ENCODE data around the gene CACNA1C.
"Not testable (repeated sequence)": the region's sequence is repeated elsewhere in the genome, so short reads cannot be mapped to it uniquely, and the experiment has no call there.

CACNA1C gene

GRCh38 chr12:2113119-2113912, 60.5 kb downstream of the CACNA1C start:
- no peak for DNase-seq

GRCh38 chr12:2114071-2114470, 61.3 kb downstream of the CACNA1C start:
- DNase-seq: no peak

DNA sequence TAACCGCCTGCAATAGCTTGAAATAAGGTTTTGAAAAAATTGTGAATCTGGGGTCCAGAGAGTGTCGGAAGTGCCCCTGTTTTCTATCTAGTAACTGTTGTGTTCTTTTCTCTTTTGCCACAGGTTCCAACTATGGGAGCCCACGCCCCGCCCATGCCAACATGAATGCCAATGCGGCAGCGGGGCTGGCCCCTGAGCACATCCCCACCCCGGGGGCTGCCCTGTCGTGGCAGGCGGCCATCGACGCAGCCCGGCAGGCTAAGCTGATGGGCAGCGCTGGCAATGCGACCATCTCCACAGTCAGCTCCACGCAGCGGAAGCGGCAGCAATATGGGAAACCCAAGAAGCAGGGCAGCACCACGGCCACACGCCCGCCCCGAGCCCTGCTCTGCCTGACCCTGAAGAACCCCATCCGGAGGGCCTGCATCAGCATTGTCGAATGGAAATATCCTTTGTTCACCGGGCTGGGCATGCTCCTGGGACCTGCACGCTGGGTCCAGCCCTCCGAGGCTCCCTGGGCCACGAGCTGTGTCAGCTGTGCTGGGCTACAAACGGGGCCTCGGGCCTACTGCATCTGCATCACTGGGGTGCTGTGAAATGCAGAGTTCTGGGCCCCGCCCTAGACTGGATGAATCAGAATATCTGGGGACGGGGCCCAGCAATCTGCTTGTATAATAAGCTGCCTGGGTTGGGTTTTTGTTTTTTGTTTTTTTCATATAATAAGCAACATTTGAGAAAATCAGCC, 62.5 kb downstream of the CACNA1C start:
- DNase-seq: no peak

DNA sequence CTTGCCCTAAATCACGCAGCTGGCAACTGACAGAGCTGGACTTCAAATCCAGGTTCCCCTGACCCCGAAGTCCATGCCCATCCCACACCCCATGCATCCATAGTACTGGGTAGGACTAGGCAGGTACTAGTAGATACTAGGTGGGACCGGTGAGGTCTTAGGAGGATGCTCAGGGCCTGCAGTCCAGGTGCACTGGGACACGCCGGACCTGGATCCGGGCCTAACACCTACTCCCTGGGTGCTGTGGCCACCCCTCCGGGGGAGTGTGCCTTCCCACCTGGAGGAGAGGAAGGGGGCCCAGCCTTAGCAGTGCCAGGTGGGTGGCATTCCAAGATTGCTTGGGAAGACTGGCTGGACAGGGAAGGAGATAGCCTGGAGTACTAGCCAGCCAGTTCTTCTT, 64.8 kb downstream of the CACNA1C start:
- no peak for DNase-seq

DNA sequence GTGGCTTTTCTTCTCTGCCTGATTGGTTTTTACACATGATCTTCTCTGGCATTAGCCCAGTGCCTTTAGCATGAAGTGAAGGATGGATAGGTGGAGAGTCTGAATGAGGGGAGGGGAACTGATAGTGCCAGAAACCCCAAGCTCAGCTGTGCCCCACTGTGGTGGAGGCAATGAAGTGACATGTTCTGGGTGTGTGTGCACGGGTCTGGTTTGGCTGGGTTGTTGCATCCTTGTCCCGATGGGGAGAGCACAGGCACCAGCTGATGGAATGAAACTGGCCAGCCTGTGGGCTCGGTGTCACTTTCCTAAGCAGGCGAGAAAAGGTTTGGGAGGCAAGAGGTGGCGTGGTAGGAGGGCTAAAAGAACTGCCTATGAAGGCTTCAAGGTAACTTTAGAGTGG, 65.3 kb downstream of the CACNA1C start:
- DNase-seq: no peak

GRCh38 chr12:2118481-2119255, 65.9 kb downstream of the CACNA1C start:
- DNase-seq: no peak

DNA sequence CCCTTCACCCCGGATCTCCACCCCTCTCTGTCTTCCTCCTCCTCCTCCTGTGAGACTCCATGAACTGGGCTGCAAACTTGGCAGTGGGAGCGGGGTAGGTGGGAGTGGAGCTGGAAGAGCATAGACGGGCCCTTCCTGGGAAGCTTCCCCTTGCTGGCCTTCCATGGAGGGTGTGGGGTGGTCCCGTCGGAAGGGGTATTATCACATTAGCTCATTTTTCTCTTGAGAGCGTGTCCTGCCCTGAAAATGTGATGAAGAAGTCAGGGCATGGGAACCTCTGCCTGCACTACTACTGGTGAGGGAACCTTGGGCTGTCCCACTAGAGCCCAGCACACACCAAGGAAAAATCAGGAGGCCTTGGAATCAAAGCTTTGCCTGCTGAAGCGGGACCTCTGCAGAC, 66.5 kb downstream of the CACNA1C start:
- no peak for DNase-seq

DNA sequence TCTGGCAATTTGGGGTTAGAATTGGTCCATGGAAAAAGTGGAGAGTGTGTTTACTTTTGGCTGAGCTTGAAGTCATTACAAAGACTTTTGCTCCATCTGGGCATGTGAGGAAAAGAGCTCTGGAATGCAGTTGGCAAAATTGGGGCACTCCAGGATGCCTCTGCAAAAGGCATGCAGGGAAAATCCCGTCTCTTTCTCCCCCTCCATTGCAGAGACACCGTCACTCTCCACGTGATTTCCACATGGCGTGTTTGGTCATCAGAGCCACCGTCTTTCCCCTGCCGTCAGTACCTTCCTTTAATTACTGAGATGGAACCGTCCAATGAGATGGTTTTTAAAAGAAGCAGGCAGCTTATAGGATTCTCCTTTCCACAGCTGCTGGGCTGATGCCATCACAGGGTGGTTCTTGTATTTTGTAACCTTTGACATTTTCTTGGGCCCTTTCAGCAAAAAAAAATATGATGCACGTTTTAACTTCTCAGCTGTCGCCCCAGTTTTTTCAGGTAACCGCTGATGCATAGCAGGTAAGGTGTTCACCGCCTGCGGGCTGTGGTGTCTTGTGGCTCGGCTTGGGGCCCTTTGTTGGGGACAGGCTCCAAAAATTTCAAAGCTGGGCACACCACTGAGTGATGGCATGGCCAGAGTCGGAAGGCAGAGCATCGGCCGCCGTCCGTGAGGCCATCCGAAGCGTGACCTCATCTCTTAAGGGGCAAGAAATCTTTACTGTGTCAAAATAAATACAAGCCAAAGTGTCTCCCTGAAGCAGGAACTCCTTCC, 68.4 kb downstream of the CACNA1C start:
- DNase-seq: no peak

DNA sequence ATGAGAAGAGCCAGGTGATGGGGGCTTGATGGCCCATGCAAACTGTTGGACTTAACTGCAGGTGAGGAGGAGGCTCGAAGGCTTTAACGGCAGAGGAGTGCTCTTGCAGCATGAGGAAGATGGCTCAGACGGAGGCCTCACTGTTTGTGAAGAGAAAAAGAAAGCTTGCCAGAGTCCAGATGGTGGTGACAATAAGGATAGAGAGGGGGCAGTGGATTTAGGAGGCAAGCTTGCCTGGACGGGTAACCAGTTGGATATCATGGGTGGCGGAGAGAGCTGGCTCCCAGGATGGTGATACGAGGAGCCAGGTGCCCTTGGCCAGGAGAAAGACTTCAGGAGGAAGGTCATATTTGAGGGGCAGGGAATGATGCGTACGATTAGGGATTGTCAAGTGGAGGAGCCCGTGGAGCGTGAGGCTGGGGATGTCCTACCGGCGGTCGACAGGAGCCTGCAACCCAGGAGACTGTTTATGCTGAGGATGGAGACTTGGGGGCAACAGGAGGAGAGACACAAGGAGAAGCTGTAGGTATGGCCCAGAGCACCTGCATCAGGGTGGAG, 71.8 kb downstream of the CACNA1C start:
- no peak for DNase-seq

- no peak for DNase-seq
Measured at GRCh38 chr12:2125651-2126522, 73.1 kb downstream of the CACNA1C start.

DNA sequence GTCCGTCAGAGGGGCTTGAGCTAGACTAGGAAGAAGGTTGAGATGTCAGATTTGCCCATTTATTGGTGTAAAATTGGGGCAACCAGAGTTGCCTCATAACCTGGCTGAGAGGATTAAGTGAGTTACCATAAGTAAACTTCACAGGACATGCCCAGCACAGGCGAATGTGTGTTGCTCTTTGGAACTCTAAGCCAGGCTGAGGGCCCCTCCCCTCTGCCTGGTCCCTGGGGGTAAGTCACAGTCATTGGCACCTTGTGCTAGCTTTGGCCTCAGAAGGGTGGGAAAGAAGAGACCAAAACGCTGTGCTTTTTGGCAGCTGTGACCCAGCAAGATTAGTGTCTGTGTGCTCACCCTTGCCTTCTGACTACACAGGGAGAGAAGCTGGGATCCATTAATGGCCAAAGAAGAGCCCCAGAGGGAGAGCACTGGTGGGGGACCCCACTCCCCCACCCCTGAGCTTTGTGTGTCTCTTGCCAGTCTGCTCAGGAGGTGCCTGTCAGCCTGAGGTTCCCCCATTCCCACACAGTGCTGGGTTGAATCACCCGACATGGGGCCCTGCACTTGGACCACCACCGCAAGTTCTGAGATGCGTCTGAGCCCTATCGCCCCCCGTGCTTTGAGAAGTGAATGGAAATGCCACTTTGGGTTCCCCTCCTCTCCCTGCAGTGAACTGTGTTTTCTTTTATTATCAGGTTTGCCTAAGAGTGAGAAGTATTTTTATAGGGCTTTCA, 74.1 kb downstream of the CACNA1C start:
- DNase-seq: no peak

GRCh38 chr12:2129076-2129475, 76.3 kb downstream of the CACNA1C start:
- DNase-seq: no peak

GRCh38 chr12:2135661-2136418, 83.1 kb downstream of the CACNA1C start:
- DNase-seq: not testable (repeated sequence)

- DNase-seq: no peak
Measured at GRCh38 chr12:2136901-2137300, 84.1 kb downstream of the CACNA1C start.

DNA sequence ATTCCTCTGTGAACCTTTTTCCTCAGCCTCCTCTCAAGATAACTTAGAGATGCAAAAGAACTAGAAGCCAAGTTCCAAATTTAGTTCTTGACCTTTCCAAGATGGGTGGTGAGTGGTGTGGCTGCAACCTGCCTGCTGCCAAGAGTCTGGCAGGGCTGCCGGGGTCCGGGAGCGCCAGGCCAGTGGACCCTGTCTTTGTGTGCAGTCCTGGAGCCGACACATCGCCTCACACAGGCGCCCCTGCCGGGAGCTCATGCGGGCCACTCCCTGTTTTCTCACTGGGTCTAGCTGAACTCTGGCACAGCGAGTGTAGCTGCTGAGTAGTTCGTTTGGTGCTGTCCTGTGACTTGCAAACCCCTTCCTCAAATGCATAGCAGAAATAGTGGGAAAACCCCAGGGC, 84.9 kb downstream of the CACNA1C start:
- no peak for DNase-seq

- no peak for DNase-seq
Measured at GRCh38 chr12:2138294-2138693, 85.5 kb downstream of the CACNA1C start.

DNA sequence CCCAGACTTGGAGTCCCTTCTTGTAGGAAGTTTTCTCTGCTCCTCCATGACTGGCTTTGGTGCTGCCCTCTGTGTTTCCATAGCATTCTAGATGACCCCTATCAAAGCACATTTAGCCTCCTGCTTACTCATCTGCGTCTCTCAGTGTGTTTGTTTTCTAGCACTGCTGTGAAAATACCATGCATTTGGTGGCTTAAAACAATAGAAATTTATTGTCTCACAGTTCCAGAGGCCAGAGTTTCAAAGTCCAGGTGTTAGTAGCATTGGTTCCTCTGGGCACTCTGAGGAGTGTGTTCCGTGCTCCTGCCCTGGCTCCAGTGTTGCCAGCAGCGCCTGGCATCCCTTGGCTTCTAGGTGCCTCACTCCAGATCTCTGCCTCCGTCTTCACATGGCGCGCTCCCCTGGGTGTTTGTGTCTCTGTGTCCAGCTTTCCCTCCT, 86.1 kb downstream of the CACNA1C start:
- DNase-seq: no peak

- no peak for DNase-seq
Measured at GRCh38 chr12:2139651-2140050, 86.9 kb downstream of the CACNA1C start.

DNA sequence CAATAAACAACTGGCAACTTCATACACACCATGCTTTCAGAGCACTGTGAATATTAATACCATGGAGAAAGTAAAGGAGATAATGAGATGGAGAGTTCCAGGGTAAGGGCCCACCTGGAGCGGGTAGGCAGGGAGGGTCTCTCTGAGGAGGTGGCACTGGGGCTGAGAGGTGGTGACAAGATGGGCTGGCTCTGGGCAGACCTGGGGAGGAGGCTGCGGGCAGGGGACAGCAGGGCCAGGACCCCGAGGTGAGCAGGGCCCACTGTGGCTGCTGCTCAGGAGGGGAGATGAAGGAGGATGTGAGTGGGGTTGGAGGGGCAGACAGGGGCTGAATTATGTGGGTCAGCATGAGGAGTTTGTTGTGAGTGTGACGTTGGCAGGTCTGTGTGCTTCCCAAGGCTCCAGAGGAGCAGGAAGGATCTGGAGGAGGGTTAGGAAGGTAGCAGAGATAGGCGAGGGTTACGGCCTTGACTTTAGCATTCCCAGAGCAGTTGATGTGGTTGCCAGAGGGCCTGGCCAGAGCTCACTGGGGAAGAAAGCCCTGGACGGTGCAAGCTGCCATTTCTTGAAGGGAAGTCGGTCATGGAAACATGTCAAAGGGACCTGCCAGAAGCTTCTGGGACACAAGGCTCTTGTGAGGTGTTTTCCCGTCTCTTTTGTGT, 88.2 kb downstream of the CACNA1C start:
- no peak for DNase-seq
